ENCODE measurements around the gene HS3ST4. TPM values are rescaled to one million over a fixed set of nuclear protein-coding genes. Genes with fewer than 3 reads are reported as not detected.

Gene HS3ST4
- total RNA-seq, 2 donors from 2014 or later: 4.7 to 5.0 TPM

GRCh38 chr16:25874196-25874595 is 182.4 kb downstream of the HS3ST4 start:
- no peak overlapping the region for H3K27ac Mint-ChIP-seq
- Histone ChIP-seq H3K4me1 (ENCODE audit: control insufficient read depth, insufficient read depth, low read length) (no peaks in the 10 kb centered on the region), H3K9me3 (ENCODE audit: control insufficient read depth, low read length) (no peaks in the 10 kb centered on the region), H3K27ac (ENCODE audit: low read depth, low read length) (no peak overlapping the region), H3K4me3 (ENCODE audit: low read length) (no peak overlapping the region), H3K27me3 (ENCODE audit: control insufficient read depth, insufficient read depth, low read length, poor library complexity, severe bottlenecking) (no peaks in the 10 kb centered on the region), H3K9ac (ENCODE audit: extremely low read depth, low read length, poor library complexity, severe bottlenecking) (no peak overlapping the region), H3K36me3 (ENCODE audit: control insufficient read depth, insufficient read depth, low read length) (no peaks in the 10 kb centered on the region)
- H3K4me3 Mint-ChIP-seq: no peak overlapping the region
- H3K36me3 Mint-ChIP-seq (ENCODE audit: low read depth): no peaks in the 10 kb centered on the region
- H3K27me3 Mint-ChIP-seq (ENCODE audit: insufficient read depth): peaks cover 3% of the 10 kb centered on the region
- no peaks in the 10 kb centered on the region for H3K4me1 Mint-ChIP-seq
- DNase-seq: no peak
- no peak for TF ChIP-seq CTCF (conservative IDR thresholded peaks at IDR 0.05)
- no peaks in the 10 kb centered on the region for H3K9me3 Mint-ChIP-seq

- H3K4me1 ChIP-seq (ENCODE audit: control insufficient read depth, insufficient read depth, low read length): no peaks in the 10 kb centered on the region
- Mint-ChIP-seq H3K4me1 (peaks cover 5% of the 10 kb centered on the region), H3K9me3 (no peaks in the 10 kb centered on the region), H3K27ac (no peak overlapping the region), H3K4me3 (no peak overlapping the region), H3K36me3 (ENCODE audit: low read depth) (no peaks in the 10 kb centered on the region), H3K27me3 (ENCODE audit: insufficient read depth) (peaks cover 3% of the 10 kb centered on the region)
- H3K9me3 ChIP-seq (ENCODE audit: control insufficient read depth, low read length): no peaks in the 10 kb centered on the region
- no peaks in the 10 kb centered on the region for H3K27me3 ChIP-seq (ENCODE audit: control insufficient read depth, insufficient read depth, low read length, poor library complexity, severe bottlenecking)
- no peaks in the 10 kb centered on the region for H3K36me3 ChIP-seq (ENCODE audit: control insufficient read depth, insufficient read depth, low read length)
- no peak overlapping the region for H3K27ac ChIP-seq (ENCODE audit: low read depth, low read length)
- no peak overlapping the region for H3K4me3 ChIP-seq (ENCODE audit: low read length)
- TF ChIP-seq CTCF (conservative IDR thresholded peaks at IDR 0.05): no peak
- DNase-seq: no peak
- H3K9ac ChIP-seq (ENCODE audit: extremely low read depth, low read length, poor library complexity, severe bottlenecking): no peak overlapping the region
- 71 to 83% methylated on average over 1 of the region's 1 CpG for WGBS, 2 experiments (ENCODE audit: insufficient coverage in 1 of 2, insufficient read length in 1 of 2)
These were observed 184.3 kb downstream of the HS3ST4 start for GRCh38 chr16:25875956-25876598.

- Mint-ChIP-seq H3K27ac (no peak overlapping the region), H3K4me1 (peaks cover 14% of the 10 kb centered on the region), H3K27me3 (ENCODE audit: insufficient read depth) (peaks cover 3% of the 10 kb centered on the region), H3K36me3 (ENCODE audit: low read depth) (no peaks in the 10 kb centered on the region), H3K9me3 (no peaks in the 10 kb centered on the region), H3K4me3 (no peak overlapping the region)
- no peak overlapping the region for H3K27ac ChIP-seq (ENCODE audit: low read depth, low read length)
- no peaks in the 10 kb centered on the region for H3K4me1 ChIP-seq (ENCODE audit: control insufficient read depth, insufficient read depth, low read length)
- H3K4me3 ChIP-seq (ENCODE audit: low read length): no peak overlapping the region
- H3K36me3 ChIP-seq (ENCODE audit: control insufficient read depth, insufficient read depth, low read length): no peaks in the 10 kb centered on the region
- TF ChIP-seq CTCF (conservative IDR thresholded peaks at IDR 0.05): no peak
- H3K27me3 ChIP-seq (ENCODE audit: control insufficient read depth, insufficient read depth, low read length, poor library complexity, severe bottlenecking): no peaks in the 10 kb centered on the region
- no peak for DNase-seq
- no peaks in the 10 kb centered on the region for H3K9me3 ChIP-seq (ENCODE audit: control insufficient read depth, low read length)
- no peak overlapping the region for H3K9ac ChIP-seq (ENCODE audit: extremely low read depth, low read length, poor library complexity, severe bottlenecking)
These were observed 185.3 kb downstream of the HS3ST4 start for GRCh38 chr16:25877103-25877502.
